OCI-LY7 (cell line): ENCODE measurements around the gene TBPL1. TPM values are rescaled to one million over a fixed set of nuclear protein-coding genes. Genes with fewer than 3 reads are reported as not detected.

Experiments
- BruUV-seq: library from RNA; stranded (reverse); fragments of 400-500 nt; replicated peaks from 2 replicates; lab custom pipeline; 2021; lab: Mats Ljungman, UMichigan
- CTCF ChIA-PET: fragments of 300-600 bp; sonication (Branson Sonifier 250); formaldehyde crosslinking; loops from one replicate; lab custom pipeline; 2022; ENCODE audit warnings: antibody characterized with exemption; ENCODE audit not compliant: unreplicated experiment; lab: Charles Lee
- POLR2A ChIA-PET: fragments of 300-600 bp; sonication (Branson Sonifier 250); formaldehyde crosslinking; loops from one replicate; lab custom pipeline; 2022; ENCODE audit warnings: antibody characterized with exemption; lab: Charles Lee
- DNase-seq: peaks from one replicate; pipeline ENCODE4 v3.0.0-alpha.2; 2015; ENCODE audit warnings: low spot score
- H2AFZ ChIP-seq: fragments of 200-600 bp; sonication (generic), shearing (Covaris generic); 2 replicates; pipeline ENCODE4 v1.6.1; 2014; ENCODE audit warnings: mild to moderate bottlenecking, antibody characterized with exemption, low read length, moderate library complexity
- H3K27ac ChIP-seq: fragments of 200-600 bp; sonication (generic); 2 replicates; pipeline ENCODE4 v1.5.1; 2014; ENCODE audit warnings: mixed run types, low read depth, mild to moderate bottlenecking, moderate library complexity, low read length, inconsistent platforms; ENCODE audit not compliant: poor library complexity, severe bottlenecking
- H3K36me3 ChIP-seq: fragments of 200-600 bp; sonication (generic); 2 replicates; pipeline ENCODE4 v1.6.1; 2014; ENCODE audit warnings: mild to moderate bottlenecking, antibody characterized with exemption, low read length, moderate library complexity, mixed read lengths; ENCODE audit not compliant: insufficient read depth
- H3K4me1 ChIP-seq: fragments of 200-600 bp; sonication (generic); 2 replicates; pipeline ENCODE4 v1.5.1; 2014; ENCODE audit warnings: mild to moderate bottlenecking, low read length; ENCODE audit not compliant: insufficient read depth, poor library complexity, severe bottlenecking
- H3K4me2 ChIP-seq: fragments of 200-600 bp; sonication (generic); 2 replicates; pipeline ENCODE4 v1.6.1; 2014; ENCODE audit warnings: mild to moderate bottlenecking, low read length
- H3K4me3 ChIP-seq: fragments of 200-600 bp; sonication (generic); 2 replicates; pipeline ENCODE4 v1.5.1; 2014; ENCODE audit warnings: mild to moderate bottlenecking, low read depth, low read length; ENCODE audit not compliant: poor library complexity, severe bottlenecking
- H3K79me2 ChIP-seq: fragments of 200-600 bp; sonication (generic); 2 replicates; pipeline ENCODE4 v1.6.1; 2016; ENCODE audit warnings: low read depth, mild to moderate bottlenecking, low read length, moderate library complexity, mixed read lengths; ENCODE audit not compliant: insufficient read depth
- H3K9me2 ChIP-seq: fragments of 200-600 bp; sonication (generic); 2 replicates; pipeline ENCODE4 v1.6.1; 2016; ENCODE audit warnings: mild to moderate bottlenecking, low read length, mixed read lengths; ENCODE audit not compliant: insufficient read depth
- H3K9me3 ChIP-seq: fragments of 200-600 bp; sonication (generic); 2 replicates; pipeline ENCODE4 v1.6.1; 2014; ENCODE audit warnings: mild to moderate bottlenecking, mixed run types, low read length, mixed read lengths
- H4K20me1 ChIP-seq: fragments of 200-600 bp; sonication (generic); 2 replicates; pipeline ENCODE4 v1.6.1; 2014; ENCODE audit warnings: mild to moderate bottlenecking, antibody characterized with exemption, low read length, moderate library complexity, mixed read lengths; ENCODE audit not compliant: insufficient read depth
- EZH2phosphoT487 ChIP-seq: fragments of 200-600 bp; sonication (generic); IDR thresholded peaks from 2 replicates; pipeline ENCODE4 v1.6.1; 2018; ENCODE audit warnings: low read depth, borderline replicate concordance, mild to moderate bottlenecking, mixed run types, antibody characterized with exemption, low read length, moderate library complexity, mixed read lengths
- intact Hi-C: fragments of 100-400 bp; cut with micrococcal nuclease; formaldehyde crosslinking; loops from one replicate; pipeline ENCODE4 v1.10.0; 2022; ENCODE audit not compliant: unreplicated experiment
- total RNA-seq, 2 experiments: library from RNA; depleted of rRNA in 1 of 2; stranded (reverse); fragments of >200 nt in 1 of 2; shearing (Covaris generic) in 1 of 2; gene quantifications; 2 replicates each; pipeline ENCODE4 v1.2.3, GENCODE V29; 2014 to 2022
- TF ChIP-seq, protein P1 (sequence below): fragments of 200-600 bp; sonication (generic); conservative IDR thresholded peaks from 2 replicates; pipeline ENCODE4 v1.5.1; 2014; ENCODE audit warnings: mild to moderate bottlenecking, antibody characterized with exemption, low read length, moderate library complexity, mixed read lengths

The TBPL1 gene
- total RNA-seq, 2 experiments from 2014 or later = 27.8 to 47.7 TPM

DNA sequence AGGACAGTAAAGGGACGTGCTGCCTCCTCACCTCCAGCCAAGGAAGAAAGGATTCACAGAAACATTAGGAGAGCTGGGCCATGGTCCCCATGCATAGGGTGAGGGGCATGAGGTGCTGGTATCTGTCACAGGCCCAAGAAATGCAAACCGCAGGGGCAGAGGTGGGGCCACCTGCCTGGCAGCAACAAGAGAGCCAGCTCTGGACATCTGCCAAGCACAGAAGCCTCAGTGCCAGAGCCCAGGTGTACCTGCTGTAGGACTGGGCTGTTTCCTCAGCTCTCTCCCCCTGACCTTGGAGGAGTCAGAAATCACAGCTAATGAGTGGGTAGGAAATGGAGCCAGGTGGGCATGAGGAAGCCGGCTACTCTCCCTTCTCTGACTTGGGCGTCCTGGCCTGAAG, 54.1 kb downstream of the TBPL1 start:
- BruUV-seq = no TSS peak
- Histone ChIP-seq H3K27ac (no peak overlapping the region), H3K36me3 (no peaks in the 10 kb centered on the region), H2AFZ (no peak overlapping the region), H3K79me2 (no peaks in the 10 kb centered on the region), H3K9me3 (no peaks in the 10 kb centered on the region), H3K4me3 (no peak overlapping the region), H3K9me2 (no peaks in the 10 kb centered on the region), H3K4me2 (no peak overlapping the region), H4K20me1 (no peaks in the 10 kb centered on the region), H3K4me1 (no peaks in the 10 kb centered on the region)
- TF ChIP-seq, protein P1, sequence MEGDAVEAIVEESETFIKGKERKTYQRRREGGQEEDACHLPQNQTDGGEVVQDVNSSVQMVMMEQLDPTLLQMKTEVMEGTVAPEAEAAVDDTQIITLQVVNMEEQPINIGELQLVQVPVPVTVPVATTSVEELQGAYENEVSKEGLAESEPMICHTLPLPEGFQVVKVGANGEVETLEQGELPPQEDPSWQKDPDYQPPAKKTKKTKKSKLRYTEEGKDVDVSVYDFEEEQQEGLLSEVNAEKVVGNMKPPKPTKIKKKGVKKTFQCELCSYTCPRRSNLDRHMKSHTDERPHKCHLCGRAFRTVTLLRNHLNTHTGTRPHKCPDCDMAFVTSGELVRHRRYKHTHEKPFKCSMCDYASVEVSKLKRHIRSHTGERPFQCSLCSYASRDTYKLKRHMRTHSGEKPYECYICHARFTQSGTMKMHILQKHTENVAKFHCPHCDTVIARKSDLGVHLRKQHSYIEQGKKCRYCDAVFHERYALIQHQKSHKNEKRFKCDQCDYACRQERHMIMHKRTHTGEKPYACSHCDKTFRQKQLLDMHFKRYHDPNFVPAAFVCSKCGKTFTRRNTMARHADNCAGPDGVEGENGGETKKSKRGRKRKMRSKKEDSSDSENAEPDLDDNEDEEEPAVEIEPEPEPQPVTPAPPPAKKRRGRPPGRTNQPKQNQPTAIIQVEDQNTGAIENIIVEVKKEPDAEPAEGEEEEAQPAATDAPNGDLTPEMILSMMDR = no peak
- no peak for TF ChIP-seq EZH2phosphoT487
- CTCF ChIA-PET = no interaction called here
- intact Hi-C loops = no loop called here
- no peak for DNase-seq
- POLR2A ChIA-PET = no interaction called here

DNA sequence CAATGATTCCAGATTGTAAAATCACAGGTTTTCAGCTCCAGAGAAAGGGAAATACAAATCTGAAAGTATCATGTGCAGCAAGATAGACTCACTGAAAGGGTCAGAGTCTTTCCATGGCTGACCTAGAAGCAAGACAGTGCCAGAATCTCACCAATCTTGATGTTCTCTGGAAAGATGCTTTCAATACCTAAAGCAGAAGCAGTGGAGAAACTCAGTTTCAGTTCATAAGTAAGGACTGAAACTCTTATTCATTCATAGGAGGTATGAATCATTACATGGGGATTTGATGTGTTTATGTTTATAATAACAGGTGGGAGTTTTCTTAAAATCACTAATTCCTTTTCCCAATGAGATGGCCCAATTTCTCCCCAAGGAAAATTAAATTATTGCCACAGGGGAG, 56.9 kb downstream of the TBPL1 start:
- Histone ChIP-seq H3K4me2 (no peak overlapping the region), H3K9me2 (no peaks in the 10 kb centered on the region), H4K20me1 (no peaks in the 10 kb centered on the region), H3K27ac (no peak overlapping the region), H3K36me3 (no peaks in the 10 kb centered on the region), H3K79me2 (no peaks in the 10 kb centered on the region), H3K4me3 (no peak overlapping the region), H2AFZ (no peak overlapping the region), H3K4me1 (no peaks in the 10 kb centered on the region), H3K9me3 (no peaks in the 10 kb centered on the region)
- ChIA-PET CTCF (no interaction called here), POLR2A (no interaction called here)
- BruUV-seq = no TSS peak
- intact Hi-C loops = no loop called here
- no peak for DNase-seq
- no peak for TF ChIP-seq EZH2phosphoT487
- TF ChIP-seq, protein P1 = no peak

DNA sequence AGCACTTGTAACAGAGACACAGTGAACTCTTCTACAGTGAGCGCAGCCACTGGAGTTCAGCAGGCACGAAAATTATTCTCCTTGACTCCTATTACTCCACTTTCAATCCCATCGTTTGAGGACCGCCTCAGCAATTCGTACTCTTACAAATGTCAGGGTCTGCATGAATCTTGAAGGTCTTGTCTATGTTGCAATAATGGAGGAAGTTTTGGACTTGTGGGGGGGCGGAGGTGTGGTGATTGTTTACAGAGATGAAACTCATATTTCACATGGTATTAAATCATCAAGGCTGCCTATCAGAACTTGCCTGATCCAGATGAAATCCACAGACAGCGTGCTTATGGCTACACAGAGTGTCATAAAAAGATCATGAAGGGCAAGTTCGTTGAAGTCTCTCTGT, 57.4 kb downstream of the TBPL1 start:
- CTCF ChIA-PET = no interaction called here
- Histone ChIP-seq H3K79me2 (no peaks in the 10 kb centered on the region), H3K4me1 (no peaks in the 10 kb centered on the region), H4K20me1 (no peaks in the 10 kb centered on the region), H3K9me3 (no peaks in the 10 kb centered on the region), H3K36me3 (no peaks in the 10 kb centered on the region), H3K4me3 (no peak overlapping the region), H2AFZ (no peak overlapping the region), H3K4me2 (no peak overlapping the region), H3K27ac (no peak overlapping the region), H3K9me2 (no peaks in the 10 kb centered on the region)
- BruUV-seq = no TSS peak
- POLR2A ChIA-PET = no interaction called here
- TF ChIP-seq EZH2phosphoT487 = no peak
- TF ChIP-seq, protein P1 = no peak
- no peak for DNase-seq
- intact Hi-C loops = no loop called here
